ENCODE data around the gene AKAP4.

Gene AKAP4

GRCh38 chrX:50200907-50201306, at the start of gene AKAP4:
Gene AKAP4, minus strand, starts transcription at chrX:50201007. Its CDS starts 118 bp downstream, at chrX:50200889.
- DNase-seq: no peak

- no peak for DNase-seq
These were observed 10.7 kb upstream of the AKAP4 start for GRCh38 chrX:50211510-50211909.

- DNase-seq: no peak
These were observed 5.9 kb upstream of the AKAP4 start for GRCh38 chrX:50206753-50207152.

GRCh38 chrX:50204364-50204899, 3.6 kb upstream of the AKAP4 start, which contains the start of gene CCNB3:
Gene CCNB3, plus strand, starts transcription at chrX:50204765. Its CDS starts 80,399 bp downstream, at chrX:50285164.
- peak; percentile 76 for DNase-seq

- no peak for DNase-seq
These were observed 1.7 kb upstream of the AKAP4 start for GRCh38 chrX:50202539-50202938.

GRCh38 chrX:50198348-50198747, 2.5 kb downstream of the AKAP4 start:
- DNase-seq: no peak

- DNase-seq: no peak
These were observed 11.8 kb downstream of the AKAP4 start for GRCh38 chrX:50188859-50189600.

- DNase-seq: no peak
These were observed 16.9 kb downstream of the AKAP4 start for GRCh38 chrX:50183891-50184290.

GRCh38 chrX:50180073-50180940, 20.5 kb downstream of the AKAP4 start:
- DNase-seq: no peak

- no peak for DNase-seq
These were observed 31.1 kb downstream of the AKAP4 start for GRCh38 chrX:50169717-50170116.

- no peak for DNase-seq
These were observed 32.5 kb downstream of the AKAP4 start for GRCh38 chrX:50168241-50168687.

- no peak for DNase-seq
These were observed 33.4 kb downstream of the AKAP4 start for GRCh38 chrX:50167366-50167765.

- no peak for DNase-seq
These were observed 35.1 kb downstream of the AKAP4 start for GRCh38 chrX:50165727-50166126.

- no peak for DNase-seq
These were observed 39.7 kb downstream of the AKAP4 start for GRCh38 chrX:50161127-50161526.

- no peak for DNase-seq
These were observed 42.2 kb downstream of the AKAP4 start for GRCh38 chrX:50158593-50158992.

GRCh38 chrX:50157545-50158135, 43.2 kb downstream of the AKAP4 start:
- no peak for DNase-seq

- DNase-seq: no peak
These were observed 46.4 kb downstream of the AKAP4 start for GRCh38 chrX:50154429-50154828.

GRCh38 chrX:50152456-50152855, 48.4 kb downstream of the AKAP4 start:
- no peak for DNase-seq

GRCh38 chrX:50147972-50148371, 52.8 kb downstream of the AKAP4 start:
- DNase-seq: no peak

All from activated naive CD4-positive, alpha-beta T cell treated with anti-CD3 and anti-CD28 coated beads, Interleukin-2, amount 50 U/mL, for 16 hours (primary cell).